ENCODE data around the gene TECTA. TPM values are rescaled to one million over a fixed set of nuclear protein-coding genes. Genes with fewer than 3 reads are reported as not detected.

Gene TECTA
- total RNA-seq, 1 donor: 0.81 TPM

GRCh38 chr11:121129362-121130340 lies 28.6 kb downstream of the TECTA start:
- no peak for DNase-seq (ENCODE audit: low read depth in 2 of 3, low spot score in 2 of 3)

GRCh38 chr11:121131656-121132055 lies 30.6 kb downstream of the TECTA start:
- DNase-seq (ENCODE audit: low read depth in 2 of 3, low spot score in 2 of 3): no peak

GRCh38 chr11:121132211-121132976 lies 31.4 kb downstream of the TECTA start:
- no peak for DNase-seq (ENCODE audit: low read depth in 2 of 3, low spot score in 2 of 3)

- DNase-seq (ENCODE audit: low read depth in 2 of 3, low spot score in 2 of 3): no peak
These were observed 33.8 kb downstream of the TECTA start for GRCh38 chr11:121134741-121135312.

GRCh38 chr11:121137005-121137404 lies 36.0 kb downstream of the TECTA start:
- DNase-seq (ENCODE audit: low read depth in 2 of 3, low spot score in 2 of 3): no peak

GRCh38 chr11:121138259-121138658 lies 37.2 kb downstream of the TECTA start:
- no peak for DNase-seq (ENCODE audit: low read depth in 2 of 3, low spot score in 2 of 3)

GRCh38 chr11:121140369-121140768 lies 39.3 kb downstream of the TECTA start:
- DNase-seq (ENCODE audit: low read depth in 2 of 3, low spot score in 2 of 3): no peak

- DNase-seq (ENCODE audit: low read depth in 2 of 3, low spot score in 2 of 3): no peak
These were observed 40.0 kb downstream of the TECTA start for GRCh38 chr11:121141066-121141465.

GRCh38 chr11:121143921-121144320 lies 42.9 kb downstream of the TECTA start:
- DNase-seq (ENCODE audit: low read depth in 2 of 3, low spot score in 2 of 3): no peak

- no peak for DNase-seq (ENCODE audit: low read depth in 2 of 3, low spot score in 2 of 3)
These were observed 43.7 kb downstream of the TECTA start for GRCh38 chr11:121144723-121145122.

GRCh38 chr11:121145826-121146225 lies 44.8 kb downstream of the TECTA start:
- no peak for DNase-seq (ENCODE audit: low read depth in 2 of 3, low spot score in 2 of 3)

GRCh38 chr11:121149116-121149515 lies 48.1 kb downstream of the TECTA start:
- DNase-seq (ENCODE audit: low read depth in 2 of 3, low spot score in 2 of 3): no peak

- DNase-seq (ENCODE audit: low read depth in 2 of 3, low spot score in 2 of 3): no peak
These were observed 50.2 kb downstream of the TECTA start for GRCh38 chr11:121151207-121151688.

GRCh38 chr11:121152764-121153163 lies 51.7 kb downstream of the TECTA start:
- no peak for DNase-seq (ENCODE audit: low read depth in 2 of 3, low spot score in 2 of 3)

- no peak for DNase-seq (ENCODE audit: low read depth in 2 of 3, low spot score in 2 of 3)
These were observed 52.4 kb downstream of the TECTA start for GRCh38 chr11:121153472-121153871.

GRCh38 chr11:121154486-121155314 lies 53.7 kb downstream of the TECTA start:
- no peak for DNase-seq (ENCODE audit: low read depth in 2 of 3, low spot score in 2 of 3)

GRCh38 chr11:121157756-121158155 lies 56.7 kb downstream of the TECTA start:
- DNase-seq (ENCODE audit: low read depth in 2 of 3, low spot score in 2 of 3): no peak

GRCh38 chr11:121159741-121160140 lies 58.7 kb downstream of the TECTA start:
- DNase-seq (ENCODE audit: low read depth in 2 of 3, low spot score in 2 of 3): no peak

- no peak for DNase-seq (ENCODE audit: low read depth in 2 of 3, low spot score in 2 of 3)
These were observed 60.4 kb downstream of the TECTA start for GRCh38 chr11:121161349-121161917.
